Measurements from ENCODE around the gene C12orf60.

DNA sequence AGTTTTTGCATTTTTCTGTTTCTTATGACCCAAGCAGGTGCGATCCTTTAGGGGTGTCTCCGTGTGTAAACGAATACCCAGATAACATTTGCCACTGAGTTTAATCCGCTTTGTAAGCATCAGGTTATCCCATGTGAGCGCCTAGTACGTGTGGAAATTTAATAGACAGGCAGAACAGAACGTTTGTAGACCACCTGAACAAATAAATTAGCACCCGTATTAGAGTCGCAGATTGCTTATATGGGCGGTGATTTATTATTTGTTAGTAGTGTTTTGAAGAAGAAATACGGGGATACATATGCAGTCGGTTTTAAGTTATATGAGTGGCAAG is 325 bp downstream of the C12orf60 start:
- TF ChIP-seq POLR2A (IDR thresholded peaks at IDR 0.05; ENCODE audit: low read length) (peak; percentile 78), GATA1 (IDR thresholded peaks at IDR 0.05; ENCODE audit: low read depth, low read length) (no peak)

Measured in erythroblast (primary cell).